ENCODE results near the gene PSMA3.

PSMA3 gene

DNA sequence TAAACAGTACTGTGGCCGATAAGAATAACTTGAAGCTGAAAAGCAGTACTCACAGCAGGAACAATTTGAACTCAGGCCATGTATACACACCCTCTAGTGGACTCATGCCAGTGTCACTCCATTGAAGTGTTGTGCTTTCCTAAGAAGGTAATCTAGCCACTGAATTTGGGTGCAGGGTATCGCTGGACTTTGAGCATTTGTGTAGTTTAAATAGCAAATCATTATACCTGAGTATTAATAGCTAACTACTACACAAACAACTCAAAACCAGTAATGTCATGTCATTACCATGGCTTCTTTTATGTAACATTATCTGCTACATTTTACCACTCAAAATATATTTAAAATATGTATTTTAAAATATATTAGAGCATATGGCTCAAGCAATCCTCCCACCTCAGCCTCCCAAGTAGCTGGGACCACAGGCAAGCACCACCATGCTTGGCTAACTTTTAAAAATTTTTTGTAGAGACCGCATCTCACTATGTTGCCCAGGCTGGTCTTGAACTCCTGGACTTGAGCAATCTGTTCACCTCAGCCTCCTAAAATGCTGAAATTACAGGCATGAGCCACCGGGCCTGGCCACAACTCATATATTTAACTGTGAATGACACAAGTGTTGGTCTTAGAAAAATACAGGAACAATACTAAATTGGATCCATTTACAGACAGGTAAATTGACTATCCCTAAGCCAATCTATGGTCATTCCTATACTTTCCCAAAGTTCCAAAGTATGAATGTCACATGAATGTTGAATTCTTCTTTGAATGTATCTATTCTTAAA, 28.1 kb downstream of the PSMA3 start:
- peak; percentile 17 for DNase-seq (ENCODE audit: low spot score)

DNA sequence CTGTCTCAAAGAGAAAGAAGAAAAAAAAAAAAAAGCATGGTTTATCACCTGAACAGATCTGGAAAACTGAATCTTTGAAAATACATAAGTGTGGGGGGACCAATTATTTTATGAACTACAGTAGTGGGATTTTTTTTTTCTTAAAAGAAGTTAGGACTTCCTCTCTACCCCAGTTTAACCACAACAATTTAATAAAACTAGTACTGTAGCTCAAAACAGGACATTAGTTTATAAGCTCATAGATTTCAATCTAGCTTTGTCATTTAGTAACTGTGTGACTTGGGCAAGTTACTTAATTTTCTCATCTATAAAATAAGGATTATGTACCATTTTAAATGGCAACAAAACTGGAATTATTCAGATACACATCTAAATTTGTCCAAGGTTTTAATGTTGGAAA, 30.2 kb downstream of the PSMA3 start:
- no peak for DNase-seq (ENCODE audit: low spot score)

DNA sequence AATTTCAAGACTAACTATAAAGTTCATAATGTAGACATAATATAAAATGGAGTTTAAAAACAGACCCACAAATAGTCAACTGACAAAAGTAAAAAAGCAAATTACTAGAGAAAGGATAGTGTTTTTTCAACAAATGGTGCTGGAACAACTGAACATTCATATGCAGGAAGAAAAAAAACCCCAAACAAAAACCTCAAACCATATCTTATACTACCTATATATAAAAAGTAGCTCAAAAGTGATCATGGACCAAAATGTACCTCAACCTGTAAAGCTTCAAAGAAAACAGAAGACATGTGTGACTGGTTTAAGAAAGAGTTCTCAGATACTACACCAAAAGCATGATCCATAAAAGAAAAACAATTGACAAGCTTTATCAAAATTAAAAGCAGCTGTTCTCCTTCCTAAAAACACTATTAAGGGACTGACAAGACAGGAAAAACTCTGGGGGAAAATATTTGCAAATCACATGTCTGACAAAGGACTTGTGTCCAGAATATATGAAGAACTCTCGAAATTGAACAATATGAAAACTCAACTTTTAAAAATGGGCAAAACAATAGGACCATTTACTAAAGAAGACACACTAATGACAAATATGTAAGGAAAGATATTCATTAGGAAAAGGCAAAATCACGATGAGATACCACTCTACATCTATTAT, 31.0 kb downstream of the PSMA3 start:
- no peak for DNase-seq (ENCODE audit: low spot score)

DNA sequence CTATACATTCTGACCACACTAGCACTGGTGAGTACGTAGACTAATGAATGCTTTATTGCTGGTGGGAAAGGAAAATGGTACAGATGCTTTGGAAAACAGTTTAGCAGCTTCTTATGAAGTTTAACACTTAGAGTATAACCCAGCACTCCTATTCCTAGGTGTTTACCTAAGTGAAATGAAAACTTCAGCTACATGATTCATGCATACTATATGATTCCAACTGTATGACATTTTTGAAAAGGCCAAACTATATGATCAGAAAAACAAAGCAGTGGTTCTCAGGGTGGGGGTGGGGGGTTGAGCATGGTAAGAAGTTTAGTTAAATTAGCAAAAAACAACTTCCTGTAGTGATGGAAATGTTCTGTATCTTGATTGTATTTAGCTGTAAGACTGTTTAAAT, 31.6 kb downstream of the PSMA3 start:
- DNase-seq (ENCODE audit: low spot score): no peak

DNA sequence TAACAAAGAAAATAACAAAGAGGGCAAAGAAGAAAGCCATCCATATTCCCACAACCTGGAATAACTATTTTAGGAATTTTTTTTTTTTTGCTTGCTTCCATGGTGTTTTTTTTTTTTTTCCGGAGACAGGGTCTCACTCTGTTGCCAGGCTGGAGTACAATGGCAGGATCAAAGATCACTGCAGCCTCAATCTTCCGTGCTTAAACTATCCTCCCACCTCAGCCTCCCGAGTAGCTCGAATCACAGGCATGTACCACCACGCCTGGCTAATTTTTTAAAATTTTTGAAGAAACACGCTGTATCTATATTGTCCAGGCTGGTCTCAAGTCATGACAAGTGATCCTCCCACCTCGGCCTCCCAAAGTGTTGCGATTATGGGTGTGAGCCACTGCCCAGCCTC, 33.5 kb downstream of the PSMA3 start:
- no peak for DNase-seq (ENCODE audit: low spot score)

DNA sequence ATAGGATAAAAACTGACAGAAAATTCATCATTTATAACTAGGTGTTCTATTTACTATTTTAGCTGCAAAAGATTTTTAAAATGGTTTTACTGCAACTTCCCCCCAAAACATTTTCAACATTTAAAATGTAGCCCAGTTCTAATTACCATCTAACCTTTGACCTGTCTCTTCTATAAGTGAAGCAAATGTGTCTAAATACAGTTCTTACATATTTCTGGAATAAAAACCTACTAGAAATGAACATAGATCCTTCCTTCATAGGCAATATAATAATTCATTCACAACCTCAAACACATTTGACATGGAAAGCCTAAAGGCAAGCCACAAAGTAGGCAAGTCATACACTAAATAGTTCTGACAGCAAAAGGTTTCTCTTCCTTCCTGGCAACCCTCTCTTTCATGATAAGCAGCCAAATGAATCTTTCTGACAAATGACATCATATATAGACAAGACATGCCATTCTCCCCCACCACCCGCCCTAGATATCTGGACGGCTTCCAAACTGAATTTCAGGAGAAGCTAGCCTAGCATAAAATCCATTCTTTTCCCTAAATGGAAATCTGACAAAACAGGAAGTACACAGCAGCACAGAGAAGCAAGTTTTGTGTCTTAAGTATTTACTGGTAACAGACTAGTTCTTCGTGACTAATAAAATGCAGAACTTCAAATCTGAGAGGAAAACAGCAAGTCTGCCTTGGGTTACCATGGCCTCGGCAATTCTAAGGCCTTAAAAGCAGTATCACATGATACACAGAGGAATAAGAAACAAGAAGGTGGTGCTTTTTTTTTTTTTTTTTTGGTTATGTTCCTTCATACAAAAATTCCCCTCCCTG, 36.5 kb downstream of the PSMA3 start:
- DNase-seq (ENCODE audit: low spot score): peak; percentile 50

DNA sequence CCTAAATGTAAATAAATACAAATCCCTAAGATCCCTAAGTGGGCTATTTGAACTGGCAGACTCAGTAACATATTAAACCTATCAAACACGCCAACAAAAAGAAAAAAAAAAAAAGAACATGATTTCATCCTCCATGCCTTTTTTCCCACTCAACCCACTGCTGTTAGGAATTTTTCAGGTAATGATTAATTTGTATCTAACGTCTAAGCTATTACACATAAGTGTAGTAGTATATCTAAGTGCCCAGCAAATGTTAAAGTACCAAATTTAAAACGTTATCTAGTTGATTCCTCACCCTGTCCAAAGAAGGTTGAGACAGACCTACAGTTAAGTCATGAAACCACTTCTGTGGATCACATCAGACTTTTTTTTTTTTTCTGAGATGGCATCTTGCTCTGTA, 37.3 kb downstream of the PSMA3 start:
- no peak for DNase-seq (ENCODE audit: low spot score)

DNA sequence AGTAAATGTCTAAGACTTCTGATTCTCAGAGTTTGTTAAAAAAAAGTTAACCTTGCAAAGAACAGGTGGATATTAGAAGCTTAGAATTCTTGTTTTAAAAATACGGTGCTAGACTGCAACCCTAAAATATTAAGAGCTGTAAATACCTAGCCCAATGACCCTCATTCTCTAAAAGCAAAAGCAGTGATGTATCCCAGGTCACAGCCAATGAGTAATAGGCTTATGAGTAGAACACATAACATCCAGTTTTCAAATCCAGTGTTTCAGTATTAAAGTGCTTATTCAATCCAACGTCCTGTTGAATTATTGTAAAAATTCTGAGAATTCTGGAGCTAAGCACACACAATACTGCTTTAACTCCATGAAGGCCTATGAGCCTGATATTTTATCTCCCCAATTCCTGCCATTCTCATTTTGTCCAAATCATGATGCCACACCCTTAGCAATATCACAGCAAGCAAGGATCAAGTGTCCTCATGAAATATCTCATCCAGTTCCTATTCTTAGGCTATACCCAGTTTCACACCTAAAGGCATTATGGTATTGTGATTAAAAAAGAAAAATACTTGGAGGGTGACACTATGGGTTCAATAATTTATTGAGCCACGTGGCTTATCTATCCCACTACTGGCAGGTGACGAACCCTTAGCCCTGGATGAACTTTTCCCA, 38.4 kb downstream of the PSMA3 start:
- no peak for DNase-seq (ENCODE audit: low spot score)

DNA sequence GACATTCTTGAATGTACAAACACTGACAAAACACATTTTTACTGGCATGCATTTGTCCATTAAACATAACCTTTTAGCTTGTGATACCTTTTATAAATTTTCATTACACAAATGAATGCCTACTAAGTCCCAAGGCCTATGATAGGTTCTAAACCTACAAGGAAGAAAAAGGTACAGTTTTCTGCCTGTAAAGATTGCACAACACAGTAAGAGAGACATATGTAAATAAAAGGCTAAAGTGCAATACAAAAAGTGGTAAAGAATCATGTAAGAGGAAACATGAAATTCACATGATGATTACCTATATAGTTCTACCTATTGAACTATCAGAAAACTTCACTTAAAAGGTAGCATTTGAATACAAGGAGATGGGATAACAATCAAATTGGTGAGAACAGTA, 39.1 kb downstream of the PSMA3 start:
- DNase-seq (ENCODE audit: low spot score): no peak

DNA sequence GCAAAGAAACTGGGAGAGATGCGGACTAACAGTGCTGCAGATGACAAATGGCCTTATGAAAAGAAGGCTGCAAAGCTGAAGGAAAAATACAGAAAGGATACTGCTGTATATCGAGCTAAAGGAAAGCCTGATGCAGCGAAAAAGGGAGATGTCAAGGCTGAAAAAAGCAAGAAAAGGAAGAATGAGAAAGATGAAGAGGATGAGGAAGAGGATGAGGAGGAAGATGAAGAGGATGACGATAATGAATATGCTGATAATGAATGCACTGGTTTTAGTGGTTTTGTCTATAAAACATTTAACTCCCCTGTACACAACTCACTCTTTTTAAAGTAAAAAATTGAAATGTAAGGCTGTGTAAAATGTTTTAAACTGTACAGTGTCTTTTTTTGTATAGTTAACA, 40.5 kb downstream of the PSMA3 start:
- DNase-seq (ENCODE audit: low spot score): no peak

DNA sequence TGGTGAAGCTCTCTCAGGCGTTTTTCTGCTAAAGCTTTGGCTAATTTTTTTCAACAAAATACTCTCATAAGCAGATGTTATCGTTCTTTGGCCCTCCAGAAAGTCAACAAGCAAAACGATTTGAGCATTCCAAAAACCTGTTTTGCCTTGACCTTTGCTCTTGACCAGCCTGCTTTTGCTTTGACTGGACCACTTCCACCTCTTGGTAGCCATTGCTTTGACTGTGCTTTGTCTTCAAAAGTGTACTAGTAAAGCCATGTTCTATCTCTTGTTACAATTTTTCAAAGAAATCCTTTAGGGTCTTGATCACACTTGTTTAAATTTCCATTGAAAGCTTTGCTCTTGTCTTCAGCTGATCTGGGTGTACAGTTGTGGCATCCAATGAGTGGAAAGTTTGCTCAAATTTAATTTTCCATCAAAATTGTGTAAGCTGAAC, 43.0 kb downstream of the PSMA3 start:
- DNase-seq (ENCODE audit: low spot score): no peak

DNA sequence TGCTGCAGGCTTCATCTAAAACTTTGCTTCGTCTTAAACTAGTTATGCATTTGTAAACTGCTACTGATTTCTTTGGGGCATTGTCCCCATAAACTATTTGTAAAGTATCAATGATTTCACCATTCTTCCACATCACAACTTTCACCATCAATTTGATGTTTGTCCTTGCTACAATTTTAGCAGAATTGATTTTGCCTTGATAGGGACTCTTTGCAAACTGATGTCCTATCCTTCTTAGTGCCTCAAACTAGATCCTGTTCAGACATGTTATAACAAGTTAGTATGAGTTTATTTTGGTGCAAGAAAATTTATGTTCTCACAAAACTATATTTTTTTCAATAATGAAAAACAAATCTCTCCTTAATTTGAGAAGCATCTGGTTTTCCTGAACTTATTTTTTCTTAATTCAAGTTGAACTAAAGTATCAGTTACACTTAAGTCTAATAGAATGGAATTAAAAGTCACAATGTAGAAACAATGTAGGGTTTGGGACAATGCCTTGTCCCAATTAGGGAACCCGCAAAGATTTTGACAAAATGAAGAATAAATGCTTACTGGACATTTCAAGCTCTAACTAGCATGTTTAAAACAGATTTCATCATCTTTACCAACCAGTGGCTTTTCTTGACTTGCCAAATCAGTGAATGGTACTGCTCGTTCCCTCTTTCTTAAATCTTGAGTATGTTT, 43.6 kb downstream of the PSMA3 start:
- DNase-seq (ENCODE audit: low spot score): no peak

DNA sequence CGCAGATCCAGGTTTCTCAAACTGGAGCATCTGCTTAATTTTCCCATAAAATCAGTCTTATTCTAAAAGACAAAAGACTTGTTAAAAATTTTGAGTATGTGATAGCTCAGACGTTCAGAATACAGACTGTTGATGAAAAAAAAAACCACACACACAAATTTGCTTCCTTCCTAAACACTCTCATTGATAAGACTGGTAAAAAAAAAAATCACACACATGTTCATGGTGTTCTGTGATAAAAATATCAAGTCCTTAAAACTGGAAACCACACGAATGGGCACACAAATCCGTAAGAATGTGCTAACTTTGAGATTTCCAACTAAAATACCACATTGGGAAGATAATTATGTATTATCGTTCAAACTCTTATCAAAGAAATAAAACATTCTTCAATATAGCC, 47.0 kb downstream of the PSMA3 start:
- DNase-seq (ENCODE audit: low spot score): no peak

DNA sequence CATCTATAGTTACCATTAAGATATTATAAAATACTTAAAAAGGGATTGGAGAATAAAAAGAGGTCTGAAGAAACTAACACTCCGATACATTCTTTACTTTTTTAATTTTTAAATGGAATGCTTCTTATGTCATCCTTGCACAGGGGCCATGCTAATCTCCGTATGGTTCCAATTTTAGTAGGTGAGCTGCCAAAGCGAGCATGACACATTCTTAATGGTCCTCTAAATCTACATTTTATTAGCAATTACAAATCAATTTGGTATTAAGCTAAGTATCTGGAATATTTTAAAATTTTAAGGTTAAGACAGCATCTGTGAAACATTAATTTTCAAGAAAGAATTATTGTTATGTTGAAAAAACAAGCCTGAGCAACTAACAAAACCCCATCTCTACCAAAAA, 47.5 kb downstream of the PSMA3 start:
- no peak for DNase-seq (ENCODE audit: low spot score)

DNA sequence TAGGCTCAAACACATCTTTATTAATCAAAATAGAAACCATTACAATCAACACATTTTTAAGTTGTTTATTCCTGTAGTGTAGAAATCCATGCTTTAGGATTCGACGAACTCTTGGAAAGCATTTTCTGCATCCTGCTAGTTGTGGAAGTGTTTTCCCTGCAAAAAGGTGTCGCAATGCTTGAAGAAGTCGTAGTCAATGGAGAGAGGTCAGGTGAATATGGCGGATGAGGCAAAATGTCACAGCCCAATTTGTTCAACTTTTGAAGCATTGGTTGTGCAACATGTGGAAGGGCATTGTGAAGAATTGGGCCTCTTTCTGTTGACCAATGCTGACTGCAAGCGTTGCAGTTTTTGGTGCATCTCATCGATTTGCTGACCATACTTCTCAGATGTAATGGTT, 49.6 kb downstream of the PSMA3 start:
- no peak for DNase-seq (ENCODE audit: low spot score)

DNA sequence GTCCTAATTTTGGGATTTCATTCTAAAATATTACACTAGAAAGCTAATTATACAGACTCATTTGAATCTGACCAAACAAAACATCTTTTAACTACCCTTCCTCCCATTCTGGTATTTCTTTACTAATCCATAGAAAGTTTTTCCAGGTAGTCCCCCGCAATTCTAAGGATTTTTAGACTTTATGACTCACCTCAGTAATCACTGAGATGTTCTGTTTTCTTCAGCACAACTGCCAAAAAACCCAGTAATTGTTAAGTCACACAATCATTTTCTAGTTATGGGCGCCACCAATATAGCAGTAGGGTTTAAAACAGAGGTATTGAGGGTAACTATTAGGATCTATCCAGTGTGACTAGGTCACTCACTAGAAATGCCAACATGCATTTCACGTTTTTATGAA, 52.1 kb downstream of the PSMA3 start:
- DNase-seq (ENCODE audit: low spot score): no peak

DNA sequence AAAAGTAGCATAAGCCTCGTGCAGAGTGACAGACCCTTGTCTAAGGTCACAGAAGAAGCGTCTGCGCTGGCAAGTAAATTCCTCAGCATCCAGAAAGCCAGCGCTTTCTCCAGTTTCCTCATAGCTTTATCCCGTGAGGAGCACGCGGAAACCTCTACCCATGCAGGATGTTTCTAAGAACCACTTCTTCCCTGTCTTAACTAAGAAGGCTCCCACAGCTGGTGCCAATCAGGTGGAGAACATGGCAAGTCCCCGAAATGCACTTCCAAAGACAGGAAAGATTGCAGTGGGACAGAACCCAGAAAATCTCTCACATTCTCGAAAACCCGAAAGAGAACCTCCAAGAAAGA, 52.7 kb downstream of the PSMA3 start:
- DNase-seq (ENCODE audit: low spot score): no peak

DNA sequence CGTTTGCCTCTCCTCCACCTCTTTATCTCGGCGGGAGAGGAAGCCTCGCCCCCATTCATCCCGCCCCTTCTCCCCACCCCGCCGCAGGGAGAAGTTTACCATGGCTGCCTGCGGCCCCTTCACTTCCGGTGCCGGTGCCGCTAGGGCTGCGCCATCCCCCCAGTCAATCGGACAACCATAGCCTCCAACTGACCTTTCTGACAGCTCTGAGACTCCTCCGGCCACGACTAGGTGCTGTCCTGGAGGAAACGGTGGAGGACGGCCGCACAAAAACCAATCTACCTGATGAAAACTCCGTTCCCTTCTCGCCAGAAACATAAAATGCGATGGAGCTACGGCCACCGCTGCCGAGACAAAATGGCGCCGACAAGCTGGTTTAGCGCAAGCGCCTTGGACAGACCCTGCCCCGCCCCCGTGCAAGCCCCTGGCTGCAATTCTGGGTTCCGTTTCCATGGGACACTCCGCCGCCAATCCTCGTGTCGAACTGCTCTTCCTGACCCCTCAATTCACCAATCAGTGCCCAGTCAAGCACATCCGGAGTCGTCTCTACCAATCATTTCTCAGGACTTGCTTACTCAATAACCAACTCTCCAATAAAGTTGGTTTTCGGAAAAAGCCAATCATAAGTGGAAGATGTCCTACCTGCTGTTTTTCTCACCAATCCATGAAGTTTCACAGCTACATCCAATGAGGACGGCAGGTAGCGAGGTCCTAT, 53.3 kb downstream of the PSMA3 start:
- DNase-seq (ENCODE audit: low spot score): peak; percentile 100

DNA sequence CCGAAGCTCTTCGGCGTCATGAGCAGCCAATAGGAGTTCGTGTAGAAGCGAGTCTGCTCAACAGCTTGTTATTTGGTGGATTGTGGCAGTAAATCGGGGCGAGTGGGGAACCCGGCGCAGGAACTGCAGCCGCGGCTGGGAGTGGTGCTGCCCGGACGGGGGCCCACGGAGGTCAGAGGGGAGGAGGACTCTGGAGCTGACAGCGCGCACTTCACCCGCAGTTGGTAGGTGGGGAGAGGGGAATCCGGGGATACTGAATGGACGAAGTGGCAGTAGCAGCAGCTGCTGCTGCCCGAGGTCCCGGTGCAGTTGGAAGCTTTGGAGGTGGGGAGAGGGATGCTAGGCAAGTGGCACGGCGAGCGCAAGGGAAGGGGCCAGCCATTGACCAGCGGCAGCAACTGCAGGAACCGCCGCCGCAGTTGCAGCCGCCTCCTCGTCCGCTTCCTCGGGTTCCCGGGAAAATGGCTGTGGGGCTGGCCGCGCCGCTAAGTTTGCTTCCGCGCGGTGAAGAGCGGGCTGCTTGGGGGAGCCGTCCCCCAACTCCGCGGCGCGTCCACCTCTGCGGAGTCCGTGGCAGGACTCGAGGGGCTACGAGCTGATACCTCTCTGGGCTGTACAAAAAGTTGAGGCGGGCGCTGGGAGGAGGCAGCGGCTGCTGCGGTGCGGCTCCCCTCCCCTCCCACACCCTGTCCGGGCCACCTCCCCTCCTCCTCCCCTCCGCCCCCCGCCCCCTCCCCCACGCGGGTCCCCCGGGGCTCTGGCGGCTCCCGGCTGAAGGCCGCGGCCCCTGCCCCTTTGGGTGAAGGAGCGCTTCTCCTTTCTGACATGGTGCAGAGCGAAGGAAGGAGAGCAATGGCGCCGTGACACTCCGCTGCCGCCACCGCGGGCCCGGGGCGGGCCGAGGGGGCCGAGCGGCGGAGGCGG, 54.1 kb downstream of the PSMA3 start, which contains the start of gene ARID4A:
ARID4A (plus strand) TSS at position 79 of the 924 bp plus-strand sequence. CDS start 1,300 bp downstream, outside the sequence.
- peak; percentile 45 for DNase-seq (ENCODE audit: low spot score)

All from Ammon's horn (tissue), 1 donor.